Erythroblast (primary cell): ENCODE measurements around the gene SERPINA1.

ENCODE experiments used
- GATA1 ChIP-seq: IDR thresholded peaks from 2 replicates; pipeline ENCODE4 v1.6.1; 2011; ENCODE audit warnings: low read depth, mild to moderate bottlenecking, control low read depth, low read length, moderate library complexity
- POLR2A ChIP-seq: IDR thresholded peaks from 2 replicates; pipeline ENCODE4 v1.6.1; 2011; ENCODE audit warnings: mild to moderate bottlenecking, low read length

GRCh38 chr14:94385553-94386057 is 2.8 kb downstream of the SERPINA1 start:
- TF ChIP-seq POLR2A (no peak), GATA1 (no peak)
